ENCODE results near the gene SATL1.
"Not testable (repeated sequence)": the region's sequence is repeated elsewhere in the genome, so short reads cannot be mapped to it uniquely, and the experiment has no call there.

The SATL1 gene

GRCh38 chrX:85243761-85244449 lies at the start of gene SATL1, which contains the start of gene ZNF711:
Gene SATL1, minus strand, starts transcription at chrX:85243779. Its CDS starts 134,811 bp downstream, at chrX:85108968.
Gene ZNF711, plus strand, starts transcription at chrX:85243991. Its CDS starts 3,582 bp downstream, at chrX:85247573.
- peak; percentile 23 for DNase-seq

- no peak for DNase-seq
These were observed 45.6 kb upstream of the SATL1 start for GRCh38 chrX:85288992-85289723.

GRCh38 chrX:85285286-85285685 lies 41.7 kb upstream of the SATL1 start:
- DNase-seq = not testable (repeated sequence)

- DNase-seq = peak; percentile 5
These were observed 1.1 kb upstream of the SATL1 start for GRCh38 chrX:85244450-85245211.

GRCh38 chrX:85243155-85243554 lies 424 bp downstream of the SATL1 start:
- DNase-seq = no peak

GRCh38 chrX:85223359-85223758 lies 20.2 kb downstream of the SATL1 start:
- DNase-seq = no peak

GRCh38 chrX:85221361-85221760 lies 22.2 kb downstream of the SATL1 start:
- no peak for DNase-seq

- DNase-seq = no peak
These were observed 27.6 kb downstream of the SATL1 start for GRCh38 chrX:85215946-85216345.

GRCh38 chrX:85213792-85214530 lies 29.6 kb downstream of the SATL1 start:
- no peak for DNase-seq

GRCh38 chrX:85203461-85203970 lies 40.1 kb downstream of the SATL1 start:
- no peak for DNase-seq

GRCh38 chrX:85196319-85196718 lies 47.3 kb downstream of the SATL1 start:
- no peak for DNase-seq

GRCh38 chrX:85159644-85160043 lies 83.9 kb downstream of the SATL1 start:
- DNase-seq = no peak

- no peak for DNase-seq
These were observed 102.6 kb downstream of the SATL1 start for GRCh38 chrX:85140964-85141363.

GRCh38 chrX:85139422-85139821 lies 104.2 kb downstream of the SATL1 start:
- DNase-seq = no peak

GRCh38 chrX:85136409-85136808 lies 107.2 kb downstream of the SATL1 start:
- DNase-seq = no peak

- DNase-seq = no peak
These were observed 128.3 kb downstream of the SATL1 start for GRCh38 chrX:85115252-85115651.

- DNase-seq = no peak
These were observed 128.8 kb downstream of the SATL1 start for GRCh38 chrX:85114776-85115175.

GRCh38 chrX:85114171-85114570 lies 129.4 kb downstream of the SATL1 start:
- DNase-seq = no peak

GRCh38 chrX:85113746-85114145 lies 129.8 kb downstream of the SATL1 start:
- no peak for DNase-seq

- no peak for DNase-seq
These were observed 131.3 kb downstream of the SATL1 start for GRCh38 chrX:85112293-85112692.

GRCh38 chrX:85111347-85111746 lies 132.2 kb downstream of the SATL1 start:
- no peak for DNase-seq

- DNase-seq = no peak
These were observed 134.3 kb downstream of the SATL1 start for GRCh38 chrX:85109235-85109634.

- no peak for DNase-seq
These were observed 135.4 kb downstream of the SATL1 start for GRCh38 chrX:85108165-85108564.

Data from CD4-positive, alpha-beta T cell treated with Interleukin-17A for 1 hour (primary cell).